Neural progenitor cell (in vitro differentiated cells): ENCODE measurements around the gene SYF2. TPM values are rescaled to one million over a fixed set of nuclear protein-coding genes. Genes with fewer than 3 reads are reported as not detected.

Source experiments
- DNase-seq: peaks from one replicate; pipeline ENCODE4 v3.0.0-alpha.2; 2016; ENCODE audit warnings: low spot score
- H2AFZ ChIP-seq: fragments of 200-600 bp; sonication (generic); replicated peaks from 2 replicates; pipeline ENCODE4 v1.6.1; 2016; ENCODE audit warnings: antibody characterized with exemption
- H3F3A ChIP-seq: fragments of 200-600 bp; sonication (generic); 2 replicates; pipeline ENCODE4 v1.6.1; 2016; ENCODE audit warnings: antibody characterized with exemption, low read depth
- H3K27ac ChIP-seq: fragments of 200-600 bp; sonication (generic); 2 replicates; pipeline ENCODE4 v1.5.1; 2016; ENCODE audit warnings: mild to moderate bottlenecking
- H3K27me3 ChIP-seq: fragments of 200-600 bp; sonication (generic); 2 replicates; pipeline ENCODE4 v1.6.1; 2016; ENCODE audit warnings: mild to moderate bottlenecking, moderate library complexity
- H3K36me3 ChIP-seq: fragments of 200-600 bp; sonication (generic); 2 replicates; pipeline ENCODE4 v1.5.1; 2016
- H3K4me1 ChIP-seq: fragments of 200-600 bp; sonication (generic); 2 replicates; pipeline ENCODE4 v1.6.1; 2016; ENCODE audit warnings: mixed run types
- H3K4me2 ChIP-seq: fragments of 200-600 bp; sonication (generic); 2 replicates; pipeline ENCODE4 v1.6.1; 2016
- H3K4me3 ChIP-seq: fragments of 200-600 bp; sonication (generic); 2 replicates; pipeline ENCODE4 v1.5.1; 2016
- H3K79me2 ChIP-seq: fragments of 200-600 bp; sonication (generic); 2 replicates; pipeline ENCODE4 v1.6.1; 2016; ENCODE audit warnings: low read depth
- H3K9ac ChIP-seq: fragments of 200-600 bp; sonication (generic); 2 replicates; pipeline ENCODE4 v1.6.1; 2016
- H3K9me3 ChIP-seq: fragments of 200-600 bp; sonication (generic); 2 replicates; pipeline ENCODE4 v1.5.1; 2016; ENCODE audit warnings: low read depth
- H4K20me1 ChIP-seq: fragments of 200-600 bp; sonication (generic); 2 replicates; pipeline ENCODE4 v1.6.1; 2016; ENCODE audit warnings: low read depth
- H3K27ac Mint-ChIP-seq: 3 replicates; pipeline ENCODE4 v1.8.0; 2021; ENCODE audit warnings: mixed read lengths
- H3K27me3 Mint-ChIP-seq: 2 replicates; pipeline ENCODE4 v1.8.0; 2022; ENCODE audit warnings: low read depth, mild to moderate bottlenecking, inconsistent platforms, moderate library complexity, mixed read lengths; ENCODE audit not compliant: insufficient read depth
- H3K36me3 Mint-ChIP-seq: 3 replicates; pipeline ENCODE4 v1.8.0; 2021; ENCODE audit warnings: mixed read lengths
- H3K4me1 Mint-ChIP-seq: 3 replicates; pipeline ENCODE4 v1.8.0; 2021; ENCODE audit warnings: mixed read lengths
- H3K4me3 Mint-ChIP-seq: 3 replicates; pipeline ENCODE4 v1.8.0; 2021; ENCODE audit warnings: mild to moderate bottlenecking, moderate library complexity, mixed read lengths
- H3K9me3 Mint-ChIP-seq: 3 replicates; pipeline ENCODE4 v1.8.0; 2020; ENCODE audit warnings: mixed read lengths
- CTCF ChIP-seq: fragments of 200-600 bp; sonication (generic); IDR thresholded peaks from 2 replicates; pipeline ENCODE4 v1.5.1; 2017; ENCODE audit warnings: antibody characterized with exemption, mild to moderate bottlenecking
- EZH2 ChIP-seq: fragments of 200-600 bp; sonication (generic); IDR thresholded peaks from 2 replicates; pipeline ENCODE4 v1.6.1; 2017; ENCODE audit warnings: antibody characterized with exemption, mild to moderate bottlenecking, moderate library complexity
- EZH2phosphoT487 ChIP-seq: fragments of 200-600 bp; sonication (generic); IDR thresholded peaks from 2 replicates; pipeline ENCODE4 v1.6.1; 2017; ENCODE audit warnings: antibody characterized with exemption
- total RNA-seq: library from RNA; depleted of rRNA; stranded (reverse); fragments of >200 nt; gene quantifications from 2 replicates; pipeline ENCODE4 v1.2.3, GENCODE V29; 2015; ENCODE audit warnings: low replicate concordance

The SYF2 gene
- total RNA-seq, 1 donor from 2014 or later, result 114 TPM

GRCh38 chr1:25174730-25175612 lies 57.3 kb downstream of the SYF2 start:
- no peak for DNase-seq
- H3F3A ChIP-seq, result no peaks in the 10 kb centered on the region
- Mint-ChIP-seq H3K4me1 (no peaks in the 10 kb centered on the region), H3K9me3 (peaks cover 5% of the 10 kb centered on the region), H3K27ac (no peak overlapping the region), H3K4me3 (no peak overlapping the region), H3K27me3 (peaks cover 9% of the 10 kb centered on the region), H3K36me3 (no peaks in the 10 kb centered on the region)
- H3K9ac ChIP-seq, result no peak overlapping the region
- H4K20me1 ChIP-seq, result no peaks in the 10 kb centered on the region
- no peaks in the 10 kb centered on the region for H3K79me2 ChIP-seq
- H3K4me2 ChIP-seq, result no peak overlapping the region
- no peaks in the 10 kb centered on the region for H3K36me3 ChIP-seq
- H3K4me1 ChIP-seq, result no peaks in the 10 kb centered on the region
- H2AFZ ChIP-seq, result peak overlapping the region; percentile 34
- no peaks in the 10 kb centered on the region for H3K9me3 ChIP-seq
- TF ChIP-seq CTCF (no peak), EZH2 (no peak), EZH2phosphoT487 (no peak)
- no peak overlapping the region for H3K27ac ChIP-seq
- no peak overlapping the region for H3K4me3 ChIP-seq
- H3K27me3 ChIP-seq, result no peaks in the 10 kb centered on the region

GRCh38 chr1:25174363-25174729 lies 58.0 kb downstream of the SYF2 start:
- DNase-seq, result no peak
- H2AFZ ChIP-seq, result no peak overlapping the region
- TF ChIP-seq EZH2phosphoT487, result no peak
- TF ChIP-seq CTCF, result no peak
- TF ChIP-seq EZH2, result no peak
- no peak overlapping the region for H3K27ac ChIP-seq
- H3K36me3 ChIP-seq, result no peaks in the 10 kb centered on the region
- H4K20me1 ChIP-seq, result no peaks in the 10 kb centered on the region
- no peak overlapping the region for H3K4me3 ChIP-seq
- no peaks in the 10 kb centered on the region for H3K27me3 ChIP-seq
- H3K9me3 ChIP-seq, result no peaks in the 10 kb centered on the region
- Mint-ChIP-seq H3K27ac (no peak overlapping the region), H3K4me1 (no peaks in the 10 kb centered on the region), H3K9me3 (peaks cover 5% of the 10 kb centered on the region), H3K4me3 (no peak overlapping the region), H3K27me3 (peaks cover 9% of the 10 kb centered on the region), H3K36me3 (no peaks in the 10 kb centered on the region)
- H3K4me1 ChIP-seq, result no peaks in the 10 kb centered on the region
- H3K9ac ChIP-seq, result no peak overlapping the region
- H3F3A ChIP-seq, result no peaks in the 10 kb centered on the region
- no peak overlapping the region for H3K4me2 ChIP-seq
- no peaks in the 10 kb centered on the region for H3K79me2 ChIP-seq

- no peaks in the 10 kb centered on the region for H3F3A ChIP-seq
- H3K36me3 ChIP-seq, result no peaks in the 10 kb centered on the region
- DNase-seq, result no peak
- peaks cover 7% of the 10 kb centered on the region for H3K27me3 Mint-ChIP-seq
- no peak overlapping the region for H2AFZ ChIP-seq
- H3K4me3 ChIP-seq, result no peak overlapping the region
- H3K4me1 Mint-ChIP-seq, result no peaks in the 10 kb centered on the region
- no peaks in the 10 kb centered on the region for H4K20me1 ChIP-seq
- no peaks in the 10 kb centered on the region for H3K27me3 ChIP-seq
- no peak overlapping the region for H3K27ac ChIP-seq
- peaks cover 2% of the 10 kb centered on the region for H3K4me1 ChIP-seq
- H3K9ac ChIP-seq, result no peak overlapping the region
- H3K4me2 ChIP-seq, result no peak overlapping the region
- no peaks in the 10 kb centered on the region for H3K9me3 ChIP-seq
- peaks cover 5% of the 10 kb centered on the region for H3K9me3 Mint-ChIP-seq
- TF ChIP-seq CTCF (no peak), EZH2phosphoT487 (no peak), EZH2 (no peak)
- H3K4me3 Mint-ChIP-seq, result no peak overlapping the region
- no peaks in the 10 kb centered on the region for H3K79me2 ChIP-seq
- H3K27ac Mint-ChIP-seq, result no peak overlapping the region
- no peaks in the 10 kb centered on the region for H3K36me3 Mint-ChIP-seq
These were observed 58.4 kb downstream of the SYF2 start for GRCh38 chr1:25173809-25174340.

Other genes starting within 250 kb of the SYF2 start
- 102 and 131 TPM in 2 replicates for gene RSRP1, start 15.0 kb upstream of the SYF2 start, total RNA-seq
- not detected in 2 replicates for gene RHD, start 40.0 kb upstream of the SYF2 start, total RNA-seq
- gene TMEM50A, start 105.8 kb upstream of the SYF2 start, total RNA-seq, result 84.4 and 95.6 TPM in 2 replicates
- 0.22 and 0.43 TPM in 2 replicates for gene RHCE, start 188.3 kb upstream of the SYF2 start, total RNA-seq
- 14.8 and 17.7 TPM in 2 replicates for gene MACO1, start 198.4 kb upstream of the SYF2 start, total RNA-seq